ENCODE measurements around the gene NVL.
A peak's percentile ranks its signal among the peaks of the same experiment; 100 is the strongest.

Gene NVL

GRCh38 chr1:224348137-224348536, 18.2 kb upstream of the NVL start:
- no peak for DNase-seq (ENCODE audit: low read depth)
- no peak overlapping the region for H3K4me3 ChIP-seq (ENCODE audit: low read depth, low read length)
- no peak for TF ChIP-seq CTCF (IDR thresholded peaks at IDR 0.05; ENCODE audit: insufficient read depth, low read depth, low read length, missing control alignments)

DNA sequence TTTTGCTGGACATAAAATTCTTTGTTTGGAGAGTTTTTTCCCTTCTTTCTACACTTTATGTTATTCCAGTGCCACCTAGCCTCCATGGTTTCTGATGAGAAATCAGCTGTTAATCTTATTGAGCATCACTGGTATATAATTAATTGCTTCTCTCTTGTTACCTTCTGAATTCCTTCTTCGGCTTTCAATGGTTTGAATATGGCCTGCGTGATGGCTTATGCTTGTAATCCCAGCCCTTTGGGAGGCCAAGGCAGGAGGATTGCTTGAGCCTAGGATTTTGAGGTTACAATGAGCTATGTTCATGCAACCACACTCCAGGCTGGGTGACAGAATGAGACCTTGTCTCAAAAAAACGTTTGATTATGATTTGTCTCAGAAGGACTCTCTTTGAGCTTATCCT, 13.7 kb upstream of the NVL start:
- no peak for TF ChIP-seq CTCF (IDR thresholded peaks at IDR 0.05; ENCODE audit: insufficient read depth, low read depth, low read length, missing control alignments)
- DNase-seq (ENCODE audit: low read depth) = no peak
- no peak overlapping the region for H3K4me3 ChIP-seq (ENCODE audit: low read depth, low read length)

DNA sequence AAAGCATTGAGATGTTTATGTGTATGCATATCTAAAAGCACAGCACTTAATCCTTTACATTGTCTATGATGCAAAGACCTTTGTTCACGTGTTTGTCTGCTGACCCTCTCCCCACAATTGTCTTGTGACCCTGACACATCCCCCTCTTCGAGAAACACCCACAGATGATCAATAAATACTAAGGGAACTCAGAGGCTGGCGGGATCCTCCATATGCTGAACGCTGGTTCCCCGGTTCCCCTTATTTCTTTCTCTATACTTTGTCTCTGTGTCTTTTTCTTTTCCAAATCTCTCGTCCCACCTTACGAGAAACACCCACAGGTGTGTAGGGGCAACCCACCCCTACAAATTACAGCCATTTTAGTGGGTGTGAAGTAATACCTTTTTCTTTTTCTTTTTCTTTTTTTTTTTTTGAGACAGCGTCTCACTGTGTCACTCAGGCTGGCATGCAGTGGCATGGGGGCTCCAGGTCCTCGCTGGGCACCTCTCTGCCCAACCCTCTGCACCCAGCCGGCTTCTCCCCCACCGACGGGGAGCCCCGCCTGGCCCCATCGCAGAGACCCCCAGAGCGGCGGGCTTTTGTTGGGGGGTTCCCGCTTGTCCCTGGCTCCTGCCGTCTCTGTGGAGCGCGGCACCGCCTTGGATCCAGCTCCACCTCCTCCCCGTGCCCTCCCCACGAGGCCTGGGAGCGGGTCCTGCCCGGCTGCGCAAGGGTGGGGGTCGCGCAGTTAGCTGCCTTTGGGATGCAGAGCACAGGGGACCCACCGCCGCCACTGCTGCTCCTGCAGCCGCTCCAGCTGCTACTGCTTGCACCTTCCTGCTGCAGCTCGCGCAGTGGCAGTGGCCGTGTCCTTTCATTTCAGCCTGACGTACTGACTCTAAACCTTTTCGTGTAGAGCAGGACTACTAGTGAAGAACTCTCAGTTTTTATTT, 10.7 kb upstream of the NVL start:
- peak; percentile 37 for DNase-seq (ENCODE audit: low read depth)
- H3K4me3 ChIP-seq (ENCODE audit: low read depth, low read length) = peak overlapping the region; percentile 59

- H3K4me3 ChIP-seq (ENCODE audit: low read depth, low read length) = no peak overlapping the region
- TF ChIP-seq CTCF (IDR thresholded peaks at IDR 0.05; ENCODE audit: insufficient read depth, low read depth, low read length, missing control alignments) = no peak
- DNase-seq (ENCODE audit: low read depth) = no peak
Measured at GRCh38 chr1:224339442-224340033, 9.6 kb upstream of the NVL start.

GRCh38 chr1:224338150-224338838, 8.3 kb upstream of the NVL start:
- no peak for DNase-seq (ENCODE audit: low read depth)
- H3K4me3 ChIP-seq (ENCODE audit: low read depth, low read length) = no peak overlapping the region
- TF ChIP-seq CTCF (IDR thresholded peaks at IDR 0.05; ENCODE audit: insufficient read depth, low read depth, low read length, missing control alignments) = no peak

DNA sequence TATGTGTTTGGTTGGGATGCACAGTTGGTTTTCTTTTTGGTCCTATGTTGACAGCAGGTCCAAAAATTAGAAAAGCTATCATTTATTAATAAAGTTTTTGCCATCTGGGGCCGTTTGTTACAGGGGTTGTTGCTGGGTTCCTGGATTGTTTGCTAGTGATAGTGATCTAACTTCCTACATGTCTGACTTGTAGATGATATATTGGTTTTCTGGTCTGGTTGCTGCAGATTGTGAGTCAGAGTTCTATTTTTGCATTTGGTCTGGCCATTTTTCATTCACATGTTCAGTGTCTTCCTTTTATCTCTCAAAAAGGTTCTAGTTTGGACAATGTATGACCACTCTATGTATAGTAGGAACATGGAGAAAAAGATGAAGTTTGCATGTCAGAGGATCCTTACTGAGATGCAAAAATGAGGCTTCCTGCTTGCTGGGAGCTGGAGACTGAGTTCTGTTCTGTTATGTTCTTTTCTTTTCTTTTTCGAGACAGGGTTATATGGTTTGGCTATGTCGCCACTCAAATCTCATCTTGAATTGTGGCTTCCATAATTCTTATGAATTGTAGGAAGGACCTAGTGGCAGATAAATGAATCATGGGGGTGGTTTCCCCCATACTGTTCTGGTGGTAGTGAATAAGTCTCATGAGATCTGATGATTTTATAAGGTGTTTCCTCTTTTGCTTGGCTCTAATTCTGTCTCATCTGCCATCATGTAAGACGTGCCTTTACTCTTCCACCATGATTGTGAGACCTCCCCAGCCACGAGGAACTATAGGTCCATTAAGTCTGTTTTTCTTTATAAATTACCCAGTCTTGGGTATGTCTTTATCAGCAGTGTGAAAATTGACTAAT, 4.2 kb upstream of the NVL start:
- TF ChIP-seq CTCF (IDR thresholded peaks at IDR 0.05; ENCODE audit: insufficient read depth, low read depth, low read length, missing control alignments) = no peak
- peak; percentile 21 for DNase-seq (ENCODE audit: low read depth)
- H3K4me3 ChIP-seq (ENCODE audit: low read depth, low read length) = no peak overlapping the region
